ENCODE data around the gene UBE2QL1. TPM values are rescaled to one million over a fixed set of nuclear protein-coding genes. Genes with fewer than 3 reads are reported as not detected.

The UBE2QL1 gene
- total RNA-seq, 2 experiments from 2014 or later, result 0.33 to 0.45 TPM

DNA sequence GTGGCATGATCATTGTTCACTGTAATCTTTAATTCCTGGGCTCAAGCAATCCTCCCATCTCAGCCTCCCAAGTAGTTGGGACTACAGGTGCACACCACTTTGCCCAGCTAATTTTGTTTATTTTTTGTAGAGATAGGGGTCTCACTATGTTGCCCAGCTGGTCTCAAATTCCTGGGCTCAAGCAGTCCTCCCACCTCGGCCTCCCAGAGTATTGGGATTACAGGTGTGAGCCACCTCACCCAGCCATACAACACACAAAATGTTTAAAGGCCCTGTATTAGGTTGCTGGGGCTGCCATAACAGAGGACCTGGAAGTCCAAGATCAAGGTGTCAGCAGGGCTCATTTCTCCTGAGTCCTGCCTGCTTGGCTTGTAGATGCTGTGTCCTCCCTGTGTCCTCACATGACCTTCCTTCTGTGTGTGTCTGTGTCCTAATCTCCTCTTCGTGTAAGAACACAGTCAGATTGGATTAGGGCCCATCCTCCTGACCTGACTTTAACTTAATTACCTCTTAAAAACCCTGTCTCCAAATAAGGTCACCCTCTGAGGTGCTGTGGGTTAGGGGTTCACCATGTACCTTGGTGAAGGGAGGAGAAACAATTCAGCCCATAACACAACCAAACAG lies 5.4 kb downstream of the UBE2QL1 start:
- DNase-seq, result no peak
- H3K36me3 Mint-ChIP-seq (ENCODE audit: low read depth), result no peaks in the 10 kb centered on the region
- no peak overlapping the region for H3K4me3 Mint-ChIP-seq
- TF ChIP-seq, protein P1, sequence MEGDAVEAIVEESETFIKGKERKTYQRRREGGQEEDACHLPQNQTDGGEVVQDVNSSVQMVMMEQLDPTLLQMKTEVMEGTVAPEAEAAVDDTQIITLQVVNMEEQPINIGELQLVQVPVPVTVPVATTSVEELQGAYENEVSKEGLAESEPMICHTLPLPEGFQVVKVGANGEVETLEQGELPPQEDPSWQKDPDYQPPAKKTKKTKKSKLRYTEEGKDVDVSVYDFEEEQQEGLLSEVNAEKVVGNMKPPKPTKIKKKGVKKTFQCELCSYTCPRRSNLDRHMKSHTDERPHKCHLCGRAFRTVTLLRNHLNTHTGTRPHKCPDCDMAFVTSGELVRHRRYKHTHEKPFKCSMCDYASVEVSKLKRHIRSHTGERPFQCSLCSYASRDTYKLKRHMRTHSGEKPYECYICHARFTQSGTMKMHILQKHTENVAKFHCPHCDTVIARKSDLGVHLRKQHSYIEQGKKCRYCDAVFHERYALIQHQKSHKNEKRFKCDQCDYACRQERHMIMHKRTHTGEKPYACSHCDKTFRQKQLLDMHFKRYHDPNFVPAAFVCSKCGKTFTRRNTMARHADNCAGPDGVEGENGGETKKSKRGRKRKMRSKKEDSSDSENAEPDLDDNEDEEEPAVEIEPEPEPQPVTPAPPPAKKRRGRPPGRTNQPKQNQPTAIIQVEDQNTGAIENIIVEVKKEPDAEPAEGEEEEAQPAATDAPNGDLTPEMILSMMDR (IDR thresholded peaks at IDR 0.05), result no peak
- H3K9me3 ChIP-seq (ENCODE audit: control insufficient read depth in 1 of 2, insufficient read depth in 1 of 2, low read length in 2 of 2), result peaks cover 0 to 6% of the 10 kb centered on the region in 2 experiments
- no peak for ATAC-seq (ENCODE audit: poor library complexity)
- peaks cover 13% of the 10 kb centered on the region for H3K4me1 Mint-ChIP-seq (ENCODE audit: low read depth)
- intact Hi-C loops (cut with DNase I, micrococcal nuclease), result no loop called here
- ChIA-PET CTCF (no interaction called here), POLR2A (no interaction called here)
- H3K27ac Mint-ChIP-seq, result no peak overlapping the region
- peaks cover 46 to 60% of the 10 kb centered on the region in 2 experiments for H3K27me3 ChIP-seq (ENCODE audit: control insufficient read depth in 1 of 2, insufficient read depth in 2 of 2, low read length in 2 of 2)
- no peak overlapping the region for H3K27ac ChIP-seq (ENCODE audit: low read depth in 1 of 2, low read length in 2 of 2)
- H3K4me1 ChIP-seq (ENCODE audit: insufficient read depth, low read length), result peaks cover 3% of the 10 kb centered on the region
- H3K36me3 ChIP-seq (ENCODE audit: insufficient read depth, low read length), result no peaks in the 10 kb centered on the region
- H3K27me3 Mint-ChIP-seq, result peaks cover 96% of the 10 kb centered on the region
- H3K4me3 ChIP-seq (ENCODE audit: low read length), result no peak overlapping the region
- no peaks in the 10 kb centered on the region for H3K9me3 Mint-ChIP-seq

DNA sequence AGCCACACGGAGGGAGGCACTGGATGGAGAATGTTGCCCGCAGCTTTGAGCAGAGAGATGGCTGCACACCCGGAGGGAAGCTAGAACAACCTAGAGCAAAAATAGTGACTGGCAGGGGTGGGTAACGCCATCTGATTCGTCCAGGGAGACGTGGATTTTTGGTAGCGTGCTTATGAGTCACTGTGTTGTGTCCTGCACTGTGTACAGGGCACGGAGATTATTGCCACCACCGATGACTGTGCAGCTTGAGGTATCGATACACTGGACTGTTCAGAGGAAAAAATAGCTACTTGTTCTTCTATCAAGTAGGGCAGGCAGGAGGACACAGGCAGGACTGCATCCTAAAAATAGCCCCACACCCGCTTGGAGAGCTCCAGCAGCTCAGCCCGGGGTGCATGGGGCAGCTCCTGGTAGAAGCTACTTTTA lies 6.0 kb downstream of the UBE2QL1 start:
- TF ChIP-seq, protein P1 (IDR thresholded peaks at IDR 0.05), result no peak
- Histone ChIP-seq H3K27me3 (ENCODE audit: control insufficient read depth in 1 of 2, insufficient read depth in 2 of 2, low read length in 2 of 2) (peaks cover 42 to 54% of the 10 kb centered on the region in 2 experiments), H3K27ac (ENCODE audit: low read depth in 1 of 2, low read length in 2 of 2) (no peak overlapping the region), H3K4me1 (ENCODE audit: insufficient read depth, low read length) (no peaks in the 10 kb centered on the region), H3K9me3 (ENCODE audit: control insufficient read depth in 1 of 2, insufficient read depth in 1 of 2, low read length in 2 of 2) (peaks cover 0 to 6% of the 10 kb centered on the region in 2 experiments), H3K36me3 (ENCODE audit: insufficient read depth, low read length) (no peaks in the 10 kb centered on the region), H3K4me3 (ENCODE audit: low read length) (no peak overlapping the region)
- H3K27ac Mint-ChIP-seq, result no peak overlapping the region
- no peaks in the 10 kb centered on the region for H3K9me3 Mint-ChIP-seq
- intact Hi-C loops (cut with DNase I, micrococcal nuclease), result no loop called here
- CTCF ChIA-PET, result no interaction called here
- no peaks in the 10 kb centered on the region for H3K36me3 Mint-ChIP-seq (ENCODE audit: low read depth)
- ATAC-seq (ENCODE audit: poor library complexity), result no peak
- peaks cover 7% of the 10 kb centered on the region for H3K4me1 Mint-ChIP-seq (ENCODE audit: low read depth)
- POLR2A ChIA-PET, result no interaction called here
- H3K27me3 Mint-ChIP-seq, result peaks cover 96% of the 10 kb centered on the region
- H3K4me3 Mint-ChIP-seq, result no peak overlapping the region
- no peak for DNase-seq

DNA sequence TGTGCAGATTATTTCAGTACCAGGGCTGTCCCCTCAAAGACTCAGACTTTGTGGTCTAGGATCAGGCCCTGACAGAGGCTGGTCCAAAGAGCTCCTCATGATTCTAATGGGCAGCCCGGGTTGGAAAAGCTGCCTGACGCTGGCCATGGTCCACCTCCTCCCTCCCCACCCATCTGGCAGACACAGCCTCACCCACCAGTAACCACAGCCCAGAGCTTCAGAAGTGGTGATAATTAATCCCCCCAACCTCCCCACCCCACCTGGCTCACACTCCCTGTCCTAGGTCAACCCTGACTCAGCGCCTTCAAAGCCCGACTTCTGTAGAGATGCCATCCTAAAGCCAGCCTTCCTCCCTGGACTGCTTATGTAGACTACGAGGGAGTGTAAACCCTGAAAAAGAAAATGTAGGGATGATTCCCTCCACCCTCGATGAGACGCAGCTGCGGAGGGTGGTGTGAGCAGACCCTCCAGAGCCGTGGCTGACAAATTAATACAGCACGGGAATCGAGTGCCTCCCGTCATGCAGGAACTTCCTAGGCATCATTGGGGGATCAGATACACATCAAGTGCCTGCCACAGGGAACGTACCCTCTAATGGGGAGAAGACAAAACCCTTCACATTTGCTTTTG lies 7.0 kb downstream of the UBE2QL1 start:
- H3K27me3 Mint-ChIP-seq, result peaks cover 91% of the 10 kb centered on the region
- no peaks in the 10 kb centered on the region for H3K4me1 Mint-ChIP-seq (ENCODE audit: low read depth)
- peaks cover 0 to 6% of the 10 kb centered on the region in 2 experiments for H3K9me3 ChIP-seq (ENCODE audit: control insufficient read depth in 1 of 2, insufficient read depth in 1 of 2, low read length in 2 of 2)
- POLR2A ChIA-PET, result no interaction called here
- H3K36me3 ChIP-seq (ENCODE audit: insufficient read depth, low read length), result no peaks in the 10 kb centered on the region
- no peak overlapping the region for H3K4me3 Mint-ChIP-seq
- no peak overlapping the region for H3K27ac Mint-ChIP-seq
- H3K27me3 ChIP-seq (ENCODE audit: control insufficient read depth in 1 of 2, insufficient read depth in 2 of 2, low read length in 2 of 2), result peaks cover 37 to 44% of the 10 kb centered on the region in 2 experiments
- no peaks in the 10 kb centered on the region for H3K36me3 Mint-ChIP-seq (ENCODE audit: low read depth)
- ATAC-seq (ENCODE audit: poor library complexity), result no peak
- H3K4me3 ChIP-seq (ENCODE audit: low read length), result no peak overlapping the region
- CTCF ChIA-PET, result no interaction called here
- H3K27ac ChIP-seq (ENCODE audit: low read depth in 1 of 2, low read length in 2 of 2), result no peak overlapping the region
- TF ChIP-seq, protein P1 (IDR thresholded peaks at IDR 0.05), result no peak
- intact Hi-C loops (cut with DNase I, micrococcal nuclease), result no loop called here
- no peak for DNase-seq
- H3K9me3 Mint-ChIP-seq, result no peaks in the 10 kb centered on the region
- no peaks in the 10 kb centered on the region for H3K4me1 ChIP-seq (ENCODE audit: insufficient read depth, low read length)

Data from CD4-positive, alpha-beta T cell (primary cell).